ENCODE results near the gene USH1C.

USH1C gene

GRCh38 chr11:17570034-17570433, 25.8 kb upstream of the USH1C start:
- DNase-seq (ENCODE audit: low read depth), result no peak

- DNase-seq (ENCODE audit: low read depth), result no peak
These were observed 24.7 kb upstream of the USH1C start for GRCh38 chr11:17568944-17569343.

GRCh38 chr11:17564687-17565042, 20.4 kb upstream of the USH1C start:
- no peak for DNase-seq (ENCODE audit: low read depth)

GRCh38 chr11:17563961-17564686, 19.9 kb upstream of the USH1C start:
- DNase-seq (ENCODE audit: low read depth), result no peak

- no peak for DNase-seq (ENCODE audit: low read depth)
These were observed 19.0 kb upstream of the USH1C start for GRCh38 chr11:17563231-17563646.

GRCh38 chr11:17561526-17561925, 17.3 kb upstream of the USH1C start:
- no peak for DNase-seq (ENCODE audit: low read depth)

- DNase-seq (ENCODE audit: low read depth), result no peak
These were observed 16.8 kb upstream of the USH1C start for GRCh38 chr11:17561111-17561415.

- DNase-seq (ENCODE audit: low read depth), result no peak
These were observed 16.3 kb upstream of the USH1C start for GRCh38 chr11:17560281-17561110.

GRCh38 chr11:17559341-17560087, 15.3 kb upstream of the USH1C start:
- DNase-seq (ENCODE audit: low read depth), result no peak

GRCh38 chr11:17558916-17559315, 14.7 kb upstream of the USH1C start:
- DNase-seq (ENCODE audit: low read depth), result no peak

GRCh38 chr11:17558025-17558780, 14.0 kb upstream of the USH1C start:
- no peak for DNase-seq (ENCODE audit: low read depth)

GRCh38 chr11:17556999-17557398, 12.8 kb upstream of the USH1C start:
- DNase-seq (ENCODE audit: low read depth), result no peak

GRCh38 chr11:17554487-17554886, 10.3 kb upstream of the USH1C start:
- no peak for DNase-seq (ENCODE audit: low read depth)

- DNase-seq (ENCODE audit: low read depth), result no peak
These were observed 9.0 kb upstream of the USH1C start for GRCh38 chr11:17553249-17553546.

GRCh38 chr11:17552392-17553248, 8.4 kb upstream of the USH1C start:
- DNase-seq (ENCODE audit: low read depth), result no peak

- DNase-seq (ENCODE audit: low read depth), result no peak
These were observed 7.8 kb upstream of the USH1C start for GRCh38 chr11:17552041-17552355.

- DNase-seq (ENCODE audit: low read depth), result no peak
These were observed 7.3 kb upstream of the USH1C start for GRCh38 chr11:17551347-17552040.

- no peak for DNase-seq (ENCODE audit: low read depth)
These were observed 6.5 kb upstream of the USH1C start for GRCh38 chr11:17550450-17551346.

- no peak for DNase-seq (ENCODE audit: low read depth)
These were observed 4.2 kb upstream of the USH1C start for GRCh38 chr11:17548444-17548843.

- no peak for DNase-seq (ENCODE audit: low read depth)
These were observed 3.7 kb upstream of the USH1C start for GRCh38 chr11:17547932-17548331.
